A549 (cell line): ENCODE data around the gene RHEB. TPM values are rescaled to one million over a fixed set of nuclear protein-coding genes. Genes with fewer than 3 reads are reported as not detected.

ENCODE experiments used
- ATAC-seq, 2 experiments: fragments of 200-7000 bp in 1 of 2; fragments of >200 bp in 1 of 2; cut with Nextera tagmentation in 1 of 2; cut with Tn5 transposase in 1 of 2; 3 replicates each; pipeline versions ENCODE4 v1.8.0 to v1.9.1; 2018 to 2020; ENCODE audit warnings: mild to moderate bottlenecking in 1 of 2, moderate library complexity in 1 of 2
- CTCF ChIA-PET: fragments of 300-600 bp; sonication (Branson Sonifier 250); formaldehyde crosslinking; extraction: SDS; loops from one replicate; lab custom pipeline; 2021; ENCODE audit warnings: antibody characterized with exemption, inconsistent platforms; lab: Yijun Ruan, JAX
- POLR2A ChIA-PET: fragments of 350-600 bp; formaldehyde crosslinking; extraction: SDS; loops from one replicate; lab custom pipeline; 2021; ENCODE audit warnings: antibody characterized with exemption, inconsistent platforms; lab: Yijun Ruan, JAX
- DNase-seq, 2 experiments: peaks; one replicate each; pipeline versions ENCODE4 v3.0.0 to v3.0.0-alpha.2; 2011 to 2016; ENCODE audit warnings: low read depth in 1 of 2, low spot score in 1 of 2
- FAIRE-seq: peaks from 2 replicates; lab custom pipeline; 2011; peaks lifted over from hg19 to GRCh38; lab: Jason Lieb, UNC
- H3K27ac ChIP-seq, 2 experiments: fragments of >200 bp; sonication (Bioruptor Twin); formaldehyde crosslinking; 3 replicates each; pipeline ENCODE4 v1.5.1; 2016 to 2017
- H3K4me1 ChIP-seq: fragments of >200 bp; sonication (Bioruptor Twin); formaldehyde crosslinking; 3 replicates; pipeline ENCODE4 v1.6.1; 2016
- H3K4me2 ChIP-seq: fragments of >200 bp; sonication (Bioruptor Twin); formaldehyde crosslinking; 3 replicates; pipeline ENCODE4 v1.6.1; 2016
- H3K4me3 ChIP-seq: fragments of >200 bp; sonication (Bioruptor Twin); formaldehyde crosslinking; 3 replicates; pipeline ENCODE4 v1.5.1; 2016
- H3K9me3 ChIP-seq: fragments of >200 bp; sonication (Bioruptor Twin); formaldehyde crosslinking; 3 replicates; pipeline ENCODE4 v1.6.1; 2016
- BHLHE40 ChIP-seq: IDR thresholded peaks from 2 replicates; pipeline ENCODE4 v1.6.1; 2012; ENCODE audit warnings: low read depth, low read length, inconsistent platforms
- CHD2 ChIP-seq: fragments of 150-350 bp; IDR thresholded peaks from 2 replicates; pipeline ENCODE4 v1.6.1; 2014; ENCODE audit warnings: low read length; ENCODE audit not compliant: partially characterized antibody
- EP300 ChIP-seq, 2 experiments: fragments of >200 bp; sonication (Bioruptor Twin); formaldehyde crosslinking; IDR thresholded peaks; 2 replicates in 1 of 2; 3 replicates in 1 of 2; pipeline ENCODE4 v1.6.1; 2016 to 2017
- ESRRA ChIP-seq: fragments of 150-350 bp; IDR thresholded peaks from 2 replicates; pipeline ENCODE4 v1.6.1; 2014; ENCODE audit warnings: mild to moderate bottlenecking, low read length, borderline replicate concordance
- FOSB ChIP-seq: fragments of 250-450 bp; sonication (Bioruptor Pico); IDR thresholded peaks from 2 replicates; pipeline ENCODE4 v1.5.0; 2020; ENCODE audit warnings: mild to moderate bottlenecking, moderate library complexity
- FOSL2 ChIP-seq, 2 experiments: fragments of 450-650 bp in 1 of 2; fragments of >200 bp in 1 of 2; sonication (Bioruptor Twin) in 1 of 2; formaldehyde crosslinking; IDR thresholded peaks; 2 replicates each; pipeline versions ENCODE4 v1.5.0 to v1.6.1; 2016 to 2020; ENCODE audit warnings: mild to moderate bottlenecking in 1 of 2, moderate library complexity in 1 of 2
- GATA3 ChIP-seq: IDR thresholded peaks from 2 replicates; pipeline ENCODE4 v1.6.1; 2012; ENCODE audit warnings: borderline replicate concordance
- HDAC2 ChIP-seq: fragments of 200-600 bp; sonication (generic); IDR thresholded peaks from 2 replicates; pipeline ENCODE4 v1.6.1; 2016
- HES2 ChIP-seq: fragments of >200 bp; sonication (Bioruptor Twin); formaldehyde crosslinking; IDR thresholded peaks from 2 replicates; pipeline ENCODE4 v1.6.1; 2016
- HEYL ChIP-seq: fragments of 250-450 bp; sonication (Bioruptor Pico); IDR thresholded peaks from 2 replicates; pipeline ENCODE4 v1.8.0; 2021; ENCODE audit warnings: mild to moderate bottlenecking, moderate library complexity
- JUNB ChIP-seq: fragments of >200 bp; sonication (Bioruptor Twin); formaldehyde crosslinking; IDR thresholded peaks from 2 replicates; pipeline ENCODE4 v1.6.1; 2016
- MAX ChIP-seq: IDR thresholded peaks from 2 replicates; pipeline ENCODE4 v1.6.1; 2012
- MAZ ChIP-seq: fragments of 150-350 bp; IDR thresholded peaks from 2 replicates; pipeline ENCODE4 v1.6.1; 2014; ENCODE audit warnings: antibody characterized with exemption, low read depth, low read length, borderline replicate concordance
- NPAS2 ChIP-seq: fragments of 250-450 bp; sonication (Bioruptor Pico); IDR thresholded peaks from 2 replicates; pipeline ENCODE4 v1.8.0; 2022; ENCODE audit warnings: mild to moderate bottlenecking, moderate library complexity, borderline replicate concordance
- PBX3 ChIP-seq: IDR thresholded peaks from 2 replicates; pipeline ENCODE4 v1.6.1; 2012
- POLR2AphosphoS2 ChIP-seq: conservative IDR thresholded peaks from 2 replicates; pipeline ENCODE4 v1.6.1; 2012; ENCODE audit warnings: low read length, improper control_type of control experiment, inconsistent platforms
- RAD21 ChIP-seq, 2 experiments: fragments of >200 bp in 1 of 2; sonication (Bioruptor Twin) in 1 of 2; formaldehyde crosslinking in 1 of 2; IDR thresholded peaks in 1 of 2; conservative IDR thresholded peaks in 1 of 2; 2 replicates in 1 of 2; 3 replicates in 1 of 2; pipeline ENCODE4 v1.6.1; 2012 to 2018; ENCODE audit warnings: inconsistent platforms in 1 of 2
- RARB ChIP-seq: fragments of 250-450 bp; sonication (Bioruptor Pico); IDR thresholded peaks from 2 replicates; pipeline ENCODE4 v1.8.0; 2021; ENCODE audit warnings: mild to moderate bottlenecking, moderate library complexity
- RCOR1 ChIP-seq: fragments of 150-350 bp; IDR thresholded peaks from 2 replicates; pipeline ENCODE4 v1.6.1; 2014; ENCODE audit warnings: antibody characterized with exemption, low read length, low read depth
- RFX5 ChIP-seq: fragments of 450-650 bp; IDR thresholded peaks from 2 replicates; pipeline ENCODE4 v1.7.1; 2014; ENCODE audit warnings: antibody characterized with exemption, mild to moderate bottlenecking, moderate library complexity
- SMC3 ChIP-seq: fragments of >200 bp; sonication (Bioruptor Twin); formaldehyde crosslinking; IDR thresholded peaks from 3 replicates; pipeline ENCODE4 v1.6.1; 2018; ENCODE audit warnings: inconsistent platforms
- SREBF2 ChIP-seq: fragments of 450-650 bp; IDR thresholded peaks from 2 replicates; pipeline ENCODE4 v1.6.1; 2014; ENCODE audit warnings: mild to moderate bottlenecking, moderate library complexity
- TP53 ChIP-seq: fragments of 250-450 bp; sonication (Bioruptor Pico); IDR thresholded peaks from 2 replicates; pipeline ENCODE4 v1.5.0; 2021; ENCODE audit warnings: mild to moderate bottlenecking, moderate library complexity
- USF2 ChIP-seq: fragments of 450-650 bp; IDR thresholded peaks from 2 replicates; pipeline ENCODE4 v1.6.1; 2014; ENCODE audit warnings: antibody characterized with exemption
- ZFP36 ChIP-seq: fragments of 450-650 bp; IDR thresholded peaks from 2 replicates; pipeline ENCODE4 v1.6.1; 2014; ENCODE audit warnings: borderline replicate concordance; ENCODE audit not compliant: partially characterized antibody
- ZNF302 ChIP-seq: fragments of 250-450 bp; sonication (Bioruptor Pico); IDR thresholded peaks from 2 replicates; pipeline ENCODE4 v1.9.0; 2021; ENCODE audit warnings: inconsistent platforms, mild to moderate bottlenecking, moderate library complexity
- WGBS: methylation state at CpG from one replicate; pipeline ENCODE4 v1.1.6; 2017; ENCODE audit errors: missing lambda C conversion rate; 5-methylcytosine and 5-hydroxymethylcytosine counted together
- polyA plus RNA-seq, 4 experiments: library from polyadenylated mRNA; depleted of rRNA in 3 of 4; stranded (reverse); fragments of >200 nt; fragmentation: RNase III in 1 of 4; extraction: RNeasy Plus Mini Kit Qiagen cat#74134 plus additional on column Dnase treatment in 1 of 4; gene quantifications; 2 replicates in 3 of 4; 3 replicates in 1 of 4; pipeline ENCODE4 v1.2.3, GENCODE V29; 2011 to 2017
- TF ChIP-seq, protein P1 (sequence below): fragments of 150-350 bp; IDR thresholded peaks from 2 replicates; pipeline ENCODE4 v1.6.1; 2014; ENCODE audit warnings: low read depth, mild to moderate bottlenecking, low read length
- TF ChIP-seq, protein P2 (sequence below): fragments of >200 bp; sonication (Bioruptor Twin); formaldehyde crosslinking; IDR thresholded peaks from 3 replicates; pipeline ENCODE4 v1.5.1; 2016

RHEB gene
- polyA plus RNA-seq, 2 of the 4 experiments (the other 2 are of a cell fraction), result 110 to 198 TPM

DNA sequence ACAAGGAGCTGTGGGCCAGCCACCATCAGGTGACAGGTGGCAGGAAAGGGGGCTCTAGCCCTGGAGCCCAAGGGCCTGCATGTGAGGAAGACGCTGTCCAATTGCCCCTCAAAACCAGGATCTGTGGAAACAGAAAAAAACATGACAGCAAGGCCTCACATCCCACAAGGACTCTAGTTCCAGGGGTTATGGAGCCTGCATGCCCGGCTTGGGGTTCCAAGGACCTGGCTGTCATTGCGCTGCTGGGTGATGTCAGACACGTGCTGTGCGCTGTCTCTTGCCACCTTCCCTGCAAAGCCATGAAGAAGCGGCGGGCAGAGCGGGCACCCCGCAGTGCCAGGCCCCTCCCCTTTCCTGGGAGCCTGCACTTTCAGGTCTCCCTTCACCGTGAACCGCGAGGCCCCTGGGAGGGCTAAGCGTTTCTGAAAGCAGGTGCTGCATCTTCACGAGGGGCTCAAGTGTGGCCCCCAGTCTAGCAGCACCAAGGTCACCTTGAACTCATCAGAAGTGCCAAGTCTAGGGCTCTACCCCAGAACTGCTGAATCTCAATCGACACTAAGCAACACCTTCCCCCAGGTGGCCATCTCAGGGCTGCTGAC, 64.7 kb downstream of the RHEB start:
- Histone ChIP-seq H3K4me2 (no peak overlapping the region), H3K4me1 (peaks cover 12% of the 10 kb centered on the region), H3K4me3 (no peak overlapping the region), H3K9me3 (0 out of 3 replicates have a peak, but pooled peaks cover 4% of the 10 kb centered on the region), H3K27ac (no peak overlapping the region)
- FAIRE-seq (no peak), ATAC-seq (no peak), DNase-seq (no peak)
- ChIA-PET POLR2A (no interaction called here), CTCF (interaction anchor here (16.5 kb wide), 1 partner anchor 83 kb away, joined by 438 read pairs; no protein-coding TSS in a partner anchor)
- whole genome bisulfite sequencing, result 83% methylated on average over 14 of the region's 15 CpGs
- no peak for TF ChIP-seq ESRRA
- no peak for TF ChIP-seq FOSB (CRISPR knock-in tag)
- TF ChIP-seq HDAC2, result no peak
- TF ChIP-seq, protein P1, sequence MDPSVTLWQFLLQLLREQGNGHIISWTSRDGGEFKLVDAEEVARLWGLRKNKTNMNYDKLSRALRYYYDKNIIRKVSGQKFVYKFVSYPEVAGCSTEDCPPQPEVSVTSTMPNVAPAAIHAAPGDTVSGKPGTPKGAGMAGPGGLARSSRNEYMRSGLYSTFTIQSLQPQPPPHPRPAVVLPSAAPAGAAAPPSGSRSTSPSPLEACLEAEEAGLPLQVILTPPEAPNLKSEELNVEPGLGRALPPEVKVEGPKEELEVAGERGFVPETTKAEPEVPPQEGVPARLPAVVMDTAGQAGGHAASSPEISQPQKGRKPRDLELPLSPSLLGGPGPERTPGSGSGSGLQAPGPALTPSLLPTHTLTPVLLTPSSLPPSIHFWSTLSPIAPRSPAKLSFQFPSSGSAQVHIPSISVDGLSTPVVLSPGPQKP, result no peak
- TF ChIP-seq RCOR1, result no peak
- TF ChIP-seq TP53 (CRISPR knock-in tag), result no peak
- TF ChIP-seq RFX5, result no peak
- no peak for TF ChIP-seq RAD21 (conservative IDR thresholded peaks at IDR 0.05 in 1 of 2, IDR thresholded peaks at IDR 0.05 in 1 of 2)
- no peak for TF ChIP-seq HES2
- TF ChIP-seq ZNF302 (CRISPR knock-in tag), result no peak
- no peak for TF ChIP-seq MAX
- no peak for TF ChIP-seq MAZ
- no peak for TF ChIP-seq JUNB
- TF ChIP-seq SMC3, result no peak
- TF ChIP-seq SREBF2, result no peak
- TF ChIP-seq USF2, result no peak
- no peak for TF ChIP-seq BHLHE40
- no peak for TF ChIP-seq EP300 (IDR thresholded peaks at IDR 0.05)
- no peak for TF ChIP-seq NPAS2 (CRISPR knock-in tag)
- no peak for TF ChIP-seq ZFP36

DNA sequence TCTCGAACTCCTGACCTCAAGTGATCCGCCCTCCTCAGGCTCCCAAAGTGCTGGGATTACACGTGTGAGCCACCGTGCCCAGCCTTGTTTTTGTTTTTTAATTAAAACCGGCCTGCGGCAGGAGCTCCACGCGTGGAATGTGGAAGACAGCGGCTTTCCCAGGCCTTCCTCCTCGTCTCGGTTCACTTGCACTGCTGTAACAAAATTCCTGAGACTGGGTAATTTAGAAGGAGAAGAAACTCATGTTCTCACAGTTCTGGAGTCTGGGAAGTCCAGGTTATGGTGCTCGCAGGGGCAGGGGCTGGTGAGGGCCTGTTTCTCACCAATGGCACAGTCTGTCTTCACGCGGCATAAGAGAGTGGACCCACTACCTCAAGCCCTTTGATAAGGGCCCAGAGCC, 65.4 kb downstream of the RHEB start:
- POLR2A ChIA-PET, result no interaction called here

More for the DNA sequence above, 65.4 kb downstream of the RHEB start:
- CTCF ChIA-PET, result interaction anchor here (1.2 to 16.5 kb wide), 2 partner anchors 82 to 305 kb away, joined by 7 to 438 read pairs; no protein-coding TSS in a partner anchor
- 84% methylated on average over 14 of the region's 14 CpGs for WGBS
- TF ChIP-seq ESRRA (no peak), GATA3 (no peak), CHD2 (no peak), FOSL2 (IDR thresholded peaks at IDR 0.05) (no peak), FOSL2 (CRISPR knock-in tag; IDR thresholded peaks at IDR 0.05) (no peak), HES2 (no peak), HEYL (no peak), RARB (CRISPR knock-in tag) (no peak), POLR2AphosphoS2 (no peak), PBX3 (no peak)
- TF ChIP-seq, protein P2, sequence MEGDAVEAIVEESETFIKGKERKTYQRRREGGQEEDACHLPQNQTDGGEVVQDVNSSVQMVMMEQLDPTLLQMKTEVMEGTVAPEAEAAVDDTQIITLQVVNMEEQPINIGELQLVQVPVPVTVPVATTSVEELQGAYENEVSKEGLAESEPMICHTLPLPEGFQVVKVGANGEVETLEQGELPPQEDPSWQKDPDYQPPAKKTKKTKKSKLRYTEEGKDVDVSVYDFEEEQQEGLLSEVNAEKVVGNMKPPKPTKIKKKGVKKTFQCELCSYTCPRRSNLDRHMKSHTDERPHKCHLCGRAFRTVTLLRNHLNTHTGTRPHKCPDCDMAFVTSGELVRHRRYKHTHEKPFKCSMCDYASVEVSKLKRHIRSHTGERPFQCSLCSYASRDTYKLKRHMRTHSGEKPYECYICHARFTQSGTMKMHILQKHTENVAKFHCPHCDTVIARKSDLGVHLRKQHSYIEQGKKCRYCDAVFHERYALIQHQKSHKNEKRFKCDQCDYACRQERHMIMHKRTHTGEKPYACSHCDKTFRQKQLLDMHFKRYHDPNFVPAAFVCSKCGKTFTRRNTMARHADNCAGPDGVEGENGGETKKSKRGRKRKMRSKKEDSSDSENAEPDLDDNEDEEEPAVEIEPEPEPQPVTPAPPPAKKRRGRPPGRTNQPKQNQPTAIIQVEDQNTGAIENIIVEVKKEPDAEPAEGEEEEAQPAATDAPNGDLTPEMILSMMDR, result no peak
- FAIRE-seq (no peak), ATAC-seq (no peak), DNase-seq (no peak)
- no peak overlapping the region for H3K27ac ChIP-seq
- H3K4me3 ChIP-seq, result no peak overlapping the region
- 0 out of 3 replicates have a peak, but pooled peaks cover 4% of the 10 kb centered on the region for H3K9me3 ChIP-seq
- peaks cover 4% of the 10 kb centered on the region for H3K4me1 ChIP-seq
- no peak overlapping the region for H3K4me2 ChIP-seq
